G401.6 (cell line): ENCODE data around the gene MYO7A.

Experiments
- FAIRE-seq: peaks from 2 replicates; lab custom pipeline; 2012; peaks lifted over from hg19 to GRCh38; lab: Jason Lieb, UNC

Gene MYO7A

DNA sequence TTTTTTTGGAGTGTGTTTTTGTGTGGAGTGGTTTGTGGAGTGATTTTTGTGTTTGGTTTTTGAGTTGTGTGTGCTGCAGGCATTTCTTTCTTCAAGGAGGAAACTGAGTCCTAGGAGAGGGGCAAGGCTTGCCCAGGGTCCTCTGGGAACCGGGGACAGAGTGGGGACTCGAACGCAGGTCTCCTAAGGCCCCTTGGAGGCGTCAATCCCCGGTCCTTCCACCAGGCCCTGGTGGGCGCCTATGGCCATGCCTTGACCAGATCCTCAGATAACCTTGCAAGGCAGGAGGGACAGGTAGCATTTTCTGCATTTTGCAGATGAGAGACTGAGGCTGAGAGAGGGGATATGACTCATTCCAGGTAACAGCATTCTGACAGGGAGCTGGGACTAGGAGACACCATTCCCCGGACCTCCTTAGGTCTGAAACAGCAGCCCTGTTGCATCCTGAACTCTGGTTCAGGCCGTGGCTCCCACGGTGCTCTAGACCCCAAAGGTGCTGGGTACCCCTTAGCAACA lies 39.1 kb downstream of the MYO7A start:
- FAIRE-seq: no peak

DNA sequence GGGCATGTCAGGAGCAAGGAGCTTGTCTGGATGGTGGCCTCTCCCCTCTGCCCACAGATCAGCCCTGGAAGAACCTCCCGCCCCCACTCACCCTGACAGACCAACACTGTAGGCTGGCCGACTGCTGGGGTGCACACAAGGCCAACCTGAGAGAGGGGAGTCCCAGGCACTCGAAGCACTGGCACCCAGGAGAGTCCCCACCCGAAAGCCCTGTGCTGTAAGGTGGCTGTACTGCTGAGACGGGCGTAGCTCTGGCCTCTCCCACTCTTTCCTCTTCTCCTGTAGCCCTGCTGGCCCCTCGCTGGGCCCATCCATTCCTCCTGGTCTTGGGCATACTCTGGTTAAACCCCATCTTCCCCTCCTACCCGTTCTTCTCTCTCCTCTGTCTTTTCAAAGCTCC lies 39.7 kb downstream of the MYO7A start:
- no peak for FAIRE-seq

DNA sequence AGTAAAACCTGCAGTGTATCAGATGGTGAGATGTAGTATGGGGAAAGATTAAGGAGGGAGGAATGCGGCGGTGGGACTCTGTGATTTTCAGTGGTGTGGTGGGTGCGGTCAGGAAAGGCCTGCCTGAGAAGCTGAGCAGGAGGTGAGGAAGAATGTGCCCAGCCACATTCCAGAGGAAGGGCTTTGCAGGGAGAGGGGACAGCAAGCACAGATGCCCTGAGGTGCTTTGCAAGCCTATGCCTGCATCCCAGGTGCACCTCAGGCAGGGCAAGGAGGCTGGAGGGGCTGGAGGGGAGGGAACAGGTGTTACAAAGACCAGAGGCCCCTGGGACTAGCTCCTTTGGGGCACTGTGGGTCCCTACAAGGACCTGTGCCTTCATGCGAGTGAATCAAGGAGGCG lies 42.1 kb downstream of the MYO7A start:
- FAIRE-seq: no peak

DNA sequence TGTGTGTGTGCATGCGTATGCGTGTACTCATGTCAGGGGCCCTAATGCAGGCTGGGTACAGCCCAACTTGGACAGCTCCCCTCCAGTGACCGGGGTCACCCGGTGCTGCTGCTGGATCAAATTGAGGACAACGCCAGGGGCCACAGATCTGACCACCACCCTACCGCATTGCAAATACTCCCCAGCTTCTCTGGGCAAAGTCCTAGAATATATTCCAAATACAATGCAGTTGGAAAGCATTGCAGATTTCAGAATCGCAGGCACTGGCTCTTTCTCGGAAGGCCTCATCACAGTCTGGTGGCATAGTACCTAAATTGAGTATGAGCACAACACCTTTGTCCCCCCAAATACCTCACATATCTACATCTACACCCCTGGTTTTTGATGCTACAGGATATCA lies 43.2 kb downstream of the MYO7A start:
- FAIRE-seq: no peak

DNA sequence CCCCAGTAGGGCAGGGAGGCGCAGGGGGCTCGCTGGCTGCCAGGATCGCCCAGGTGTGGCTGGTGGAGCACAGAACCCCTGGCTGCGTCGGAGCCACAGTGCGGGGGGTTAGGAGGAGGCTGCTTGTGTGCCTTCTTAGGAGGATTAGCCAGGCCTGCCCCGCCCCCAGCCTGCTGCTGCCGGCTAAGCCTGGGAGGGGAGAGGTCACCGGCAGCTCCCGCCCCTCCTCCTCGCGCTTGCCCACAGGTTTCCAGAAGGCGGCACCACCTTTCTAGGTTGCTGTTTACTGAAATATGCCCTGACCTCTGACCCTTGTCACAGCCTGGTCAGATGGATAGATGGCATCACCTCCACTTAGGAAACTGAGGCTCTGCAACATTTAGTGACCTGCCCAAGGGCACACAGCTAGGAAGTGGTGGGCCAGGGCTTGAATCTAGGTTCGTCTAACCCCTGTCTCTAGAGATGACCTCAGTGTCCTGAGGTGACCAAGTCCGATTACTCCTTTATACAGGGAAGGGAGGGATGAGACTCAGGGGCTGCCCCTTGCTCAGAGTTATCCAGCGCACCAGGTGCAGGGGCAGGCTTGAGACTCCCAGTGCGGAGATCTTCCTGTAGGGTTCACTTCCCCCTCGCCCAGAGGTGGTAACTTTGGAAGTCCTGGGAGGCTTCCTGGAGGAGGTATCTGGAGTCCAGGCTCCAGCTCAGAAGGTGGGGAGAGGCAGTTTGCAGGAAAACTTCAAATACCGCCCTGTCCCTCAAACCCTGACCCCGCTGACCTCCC lies 44.0 kb downstream of the MYO7A start:
- FAIRE-seq: no peak

DNA sequence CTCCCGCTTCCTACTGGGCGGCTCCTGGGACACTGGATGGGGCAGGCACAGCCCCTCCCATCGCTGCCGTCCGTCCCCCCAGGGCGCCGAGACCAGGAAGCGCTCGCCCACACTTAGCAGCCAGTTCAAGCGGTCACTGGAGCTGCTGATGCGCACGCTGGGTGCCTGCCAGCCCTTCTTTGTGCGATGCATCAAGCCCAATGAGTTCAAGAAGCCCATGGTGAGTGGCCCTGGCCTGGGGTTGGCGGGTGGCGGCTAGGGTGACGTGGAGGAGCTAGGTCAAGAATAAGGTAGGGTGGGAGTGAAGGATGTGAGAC lies 44.6 kb downstream of the MYO7A start:
- no peak for FAIRE-seq

DNA sequence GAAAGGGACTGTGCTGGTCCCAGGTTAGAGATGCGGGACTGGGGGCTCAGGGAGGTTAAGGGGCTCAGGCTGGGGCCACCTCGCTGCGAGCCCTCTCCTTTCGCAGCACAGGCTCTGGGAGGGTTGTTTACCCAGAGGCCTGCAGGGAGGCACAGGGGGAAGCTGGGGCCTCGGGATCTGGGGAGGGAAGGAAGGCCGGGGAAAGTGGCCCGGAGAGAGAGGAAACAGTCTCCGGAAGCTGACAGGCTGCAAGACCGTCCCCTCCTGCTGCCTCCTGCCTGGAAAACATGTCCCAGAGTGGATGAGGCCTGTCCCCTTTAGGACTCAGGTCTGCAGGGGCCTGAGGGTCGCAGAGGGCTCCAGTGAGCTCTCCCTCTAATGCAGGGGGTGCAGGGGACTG lies 45.4 kb downstream of the MYO7A start:
- FAIRE-seq: no peak

DNA sequence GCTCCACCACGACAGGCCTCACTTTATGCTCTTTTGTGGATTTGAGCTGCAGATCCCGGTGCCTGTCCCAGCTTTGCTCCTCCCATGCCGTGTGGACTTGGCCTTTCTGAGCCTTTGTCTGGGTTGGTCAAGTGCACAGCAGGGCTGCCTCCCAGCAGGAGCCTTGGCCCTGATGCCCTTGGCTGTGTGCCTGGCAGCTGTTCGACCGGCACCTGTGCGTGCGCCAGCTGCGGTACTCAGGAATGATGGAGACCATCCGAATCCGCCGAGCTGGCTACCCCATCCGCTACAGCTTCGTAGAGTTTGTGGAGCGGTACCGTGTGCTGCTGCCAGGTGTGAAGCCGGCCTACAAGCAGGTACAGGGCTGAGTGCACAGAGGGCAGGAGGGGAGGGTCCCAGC lies 46.5 kb downstream of the MYO7A start:
- no peak for FAIRE-seq

DNA sequence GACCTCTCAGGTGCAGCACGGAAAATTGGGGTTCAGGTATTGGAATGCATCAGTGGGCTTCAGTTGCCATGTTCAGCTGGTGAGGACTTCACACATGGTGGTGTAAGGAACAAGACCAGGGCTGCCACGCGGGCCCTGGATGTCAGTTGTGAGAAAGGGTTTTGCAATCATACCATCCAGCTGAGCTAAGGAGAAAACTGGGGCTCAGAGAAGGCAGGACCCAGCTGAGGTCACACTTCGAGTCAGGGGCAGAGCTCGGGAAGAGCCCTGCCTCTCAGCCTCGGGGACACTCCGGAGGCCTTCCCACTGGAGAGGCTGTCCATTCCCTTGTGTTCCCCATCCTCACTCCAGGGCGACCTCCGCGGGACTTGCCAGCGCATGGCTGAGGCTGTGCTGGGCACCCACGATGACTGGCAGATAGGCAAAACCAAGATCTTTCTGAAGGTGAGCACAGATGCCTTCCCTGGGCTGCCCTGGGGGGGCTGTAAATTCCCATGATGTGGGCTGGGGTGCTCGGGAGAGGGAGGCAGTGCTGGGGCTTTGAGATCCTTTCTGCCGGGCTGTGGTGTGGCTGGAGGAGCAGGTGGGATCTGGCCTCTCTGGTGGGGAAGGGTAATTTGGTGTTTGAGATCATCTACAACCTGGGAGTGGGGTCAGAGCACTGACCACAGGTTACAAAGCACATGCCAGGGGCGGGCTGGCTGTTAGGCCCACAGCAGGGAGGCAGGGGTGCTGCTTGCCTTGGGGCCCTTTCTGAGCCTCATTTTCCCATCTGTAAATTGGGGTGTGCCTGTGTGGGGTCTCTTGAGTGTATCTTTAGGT lies 47.2 kb downstream of the MYO7A start:
- FAIRE-seq: no peak

DNA sequence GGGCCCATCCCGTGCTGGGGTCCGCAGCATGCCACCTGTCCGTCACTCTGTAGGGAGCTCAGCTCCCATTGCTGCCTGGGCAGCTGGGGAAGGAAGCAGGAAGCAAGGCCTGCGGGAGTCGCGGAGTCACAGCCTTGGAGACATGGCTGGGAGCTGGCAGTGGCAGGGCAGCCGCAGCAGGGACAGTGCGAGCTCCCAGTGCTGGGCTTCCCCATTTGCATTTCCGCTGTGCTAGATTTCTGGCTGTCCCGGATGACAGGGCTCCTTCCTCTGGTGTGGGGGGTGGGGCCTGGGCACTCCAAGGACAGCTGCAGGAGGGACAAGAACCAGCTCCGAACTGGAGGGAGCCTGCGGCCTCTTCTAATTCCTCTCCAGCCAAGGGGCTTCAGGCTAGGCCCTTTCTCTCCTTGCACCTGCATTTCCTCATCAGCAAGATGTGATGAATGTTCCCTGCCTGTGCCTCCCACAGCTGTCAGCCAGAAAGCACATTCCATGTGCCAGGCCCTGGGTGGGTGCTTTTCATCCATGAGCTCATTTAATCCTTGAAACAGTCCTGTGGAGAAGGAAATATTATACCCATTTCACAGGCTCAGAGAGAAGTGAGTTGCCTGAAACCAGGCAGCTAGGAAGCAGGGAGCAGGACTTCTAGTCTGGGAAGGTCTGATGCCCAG lies 48.0 kb downstream of the MYO7A start:
- FAIRE-seq: no peak

DNA sequence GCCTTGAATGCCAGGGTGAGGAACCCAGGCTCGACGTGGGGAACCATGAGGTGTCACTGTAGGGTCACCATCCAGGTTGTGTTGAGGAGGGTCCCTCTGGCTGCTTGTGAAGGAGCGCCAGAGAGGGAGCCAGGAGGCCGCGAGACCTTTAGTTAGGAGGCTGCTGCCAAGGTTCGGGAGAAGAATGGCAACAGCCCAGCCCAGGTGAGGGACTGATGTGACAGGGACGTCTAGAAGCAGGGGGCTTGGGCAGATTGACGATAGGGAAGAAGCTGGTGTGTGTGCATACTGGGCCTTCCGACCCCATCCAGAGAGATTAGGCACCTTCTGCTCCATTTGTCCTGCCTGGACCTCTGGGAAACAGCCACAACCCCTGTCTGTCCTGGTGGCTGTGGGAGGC lies 49.0 kb downstream of the MYO7A start:
- no peak for FAIRE-seq

DNA sequence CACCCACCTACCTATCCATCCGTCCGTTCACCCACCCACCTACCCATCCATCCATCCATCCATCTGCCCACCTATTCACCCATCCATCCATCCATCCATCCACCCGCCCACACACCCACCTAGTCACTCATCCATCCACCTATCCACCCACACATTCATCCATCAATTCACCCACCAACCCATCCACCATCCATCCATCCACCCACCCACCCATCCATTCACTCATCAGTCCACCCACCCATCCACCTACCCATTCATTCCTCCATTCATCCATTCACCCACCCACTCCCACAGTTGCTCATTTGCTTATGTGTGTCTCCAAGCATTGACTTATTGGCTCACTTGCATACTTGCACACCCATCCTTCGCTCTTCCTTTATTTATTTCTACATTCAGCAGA lies 50.1 kb downstream of the MYO7A start:
- no peak for FAIRE-seq

DNA sequence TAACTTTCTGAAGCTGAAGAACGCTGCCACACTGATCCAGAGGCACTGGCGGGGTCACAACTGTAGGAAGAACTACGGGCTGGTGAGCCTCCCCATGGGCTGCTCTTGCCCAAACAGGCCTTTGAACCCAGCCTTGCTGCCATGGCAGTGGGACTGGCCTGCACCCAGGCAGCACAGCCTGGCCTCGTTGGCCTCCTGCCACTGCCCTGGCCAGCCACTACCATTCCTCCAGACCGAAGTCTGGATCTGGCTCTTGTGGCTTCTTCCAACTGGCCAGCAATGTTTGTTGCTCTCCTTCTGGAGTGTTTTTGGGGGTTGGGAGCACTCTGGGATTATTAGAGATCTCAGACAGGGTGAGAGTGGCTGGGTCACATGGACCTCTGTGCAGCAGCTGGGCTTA lies 51.0 kb downstream of the MYO7A start:
- no peak for FAIRE-seq

DNA sequence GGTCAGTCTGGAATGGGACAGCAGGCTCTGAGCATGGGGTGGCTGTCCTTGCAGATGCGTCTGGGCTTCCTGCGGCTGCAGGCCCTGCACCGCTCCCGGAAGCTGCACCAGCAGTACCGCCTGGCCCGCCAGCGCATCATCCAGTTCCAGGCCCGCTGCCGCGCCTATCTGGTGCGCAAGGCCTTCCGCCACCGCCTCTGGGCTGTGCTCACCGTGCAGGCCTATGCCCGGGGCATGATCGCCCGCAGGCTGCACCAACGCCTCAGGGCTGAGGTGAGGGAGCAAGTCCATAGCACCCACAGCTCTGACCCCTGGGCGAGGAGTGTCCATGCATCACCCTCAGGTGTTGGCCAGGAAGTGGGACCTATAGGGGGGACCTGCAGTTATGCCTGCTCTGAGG lies 51.6 kb downstream of the MYO7A start:
- FAIRE-seq: no peak

DNA sequence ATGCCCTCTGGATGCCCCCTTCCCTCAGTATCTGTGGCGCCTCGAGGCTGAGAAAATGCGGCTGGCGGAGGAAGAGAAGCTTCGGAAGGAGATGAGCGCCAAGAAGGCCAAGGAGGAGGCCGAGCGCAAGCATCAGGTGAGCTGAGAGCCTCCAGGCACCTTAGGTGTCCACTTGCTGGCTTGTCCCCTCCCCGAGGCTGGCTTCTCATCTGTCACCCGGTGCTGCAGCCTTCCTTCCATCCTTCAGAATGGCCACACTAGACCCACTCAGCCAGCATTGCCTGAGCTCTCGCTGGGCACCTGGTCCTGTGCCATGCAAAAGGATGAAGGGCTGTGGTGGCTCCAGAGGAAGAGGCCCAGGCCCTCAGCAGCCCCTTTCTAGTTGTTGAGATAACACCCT lies 52.3 kb downstream of the MYO7A start:
- FAIRE-seq: no peak

DNA sequence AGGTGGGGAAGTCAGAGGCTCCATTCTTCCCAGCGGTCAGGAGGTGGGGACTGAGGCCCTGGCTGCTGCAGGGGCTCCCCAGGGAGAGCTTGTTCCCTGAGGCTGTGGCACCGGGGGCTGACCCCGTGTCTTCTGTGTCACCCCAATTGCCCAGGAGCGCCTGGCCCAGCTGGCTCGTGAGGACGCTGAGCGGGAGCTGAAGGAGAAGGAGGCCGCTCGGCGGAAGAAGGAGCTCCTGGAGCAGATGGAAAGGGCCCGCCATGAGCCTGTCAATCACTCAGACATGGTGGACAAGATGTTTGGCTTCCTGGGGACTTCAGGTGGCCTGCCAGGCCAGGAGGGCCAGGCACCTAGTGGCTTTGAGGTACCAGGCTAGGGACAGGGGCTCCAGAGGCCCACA lies 53.2 kb downstream of the MYO7A start:
- FAIRE-seq: no peak

DNA sequence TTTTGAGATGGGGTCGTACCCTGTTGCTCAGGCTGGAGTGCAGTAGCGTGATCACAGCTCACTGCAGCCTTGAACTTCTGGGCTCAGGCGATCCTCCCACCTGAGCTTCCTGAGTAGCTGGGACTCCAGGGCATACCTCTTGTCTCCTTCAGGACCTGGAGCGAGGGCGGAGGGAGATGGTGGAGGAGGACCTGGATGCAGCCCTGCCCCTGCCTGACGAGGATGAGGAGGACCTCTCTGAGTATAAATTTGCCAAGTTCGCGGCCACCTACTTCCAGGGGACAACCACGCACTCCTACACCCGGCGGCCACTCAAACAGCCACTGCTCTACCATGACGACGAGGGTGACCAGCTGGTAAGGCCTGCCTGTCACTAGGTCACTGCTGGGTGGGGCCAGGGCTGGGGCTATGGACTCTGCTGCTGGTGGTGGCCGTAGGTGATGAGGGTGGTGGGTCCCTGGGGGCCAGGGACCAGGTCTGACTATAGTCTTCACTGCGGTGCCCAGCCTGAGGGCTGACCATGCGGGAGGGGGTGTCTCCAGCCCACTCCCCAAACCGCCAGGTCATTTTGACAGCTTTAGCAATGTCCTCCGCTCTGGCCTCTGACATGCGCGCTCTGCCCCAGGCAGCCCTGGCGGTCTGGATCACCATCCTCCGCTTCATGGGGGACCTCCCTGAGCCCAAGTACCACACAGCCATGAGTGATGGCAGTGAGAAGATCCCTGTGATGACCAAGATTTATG lies 53.9 kb downstream of the MYO7A start:
- no peak for FAIRE-seq

DNA sequence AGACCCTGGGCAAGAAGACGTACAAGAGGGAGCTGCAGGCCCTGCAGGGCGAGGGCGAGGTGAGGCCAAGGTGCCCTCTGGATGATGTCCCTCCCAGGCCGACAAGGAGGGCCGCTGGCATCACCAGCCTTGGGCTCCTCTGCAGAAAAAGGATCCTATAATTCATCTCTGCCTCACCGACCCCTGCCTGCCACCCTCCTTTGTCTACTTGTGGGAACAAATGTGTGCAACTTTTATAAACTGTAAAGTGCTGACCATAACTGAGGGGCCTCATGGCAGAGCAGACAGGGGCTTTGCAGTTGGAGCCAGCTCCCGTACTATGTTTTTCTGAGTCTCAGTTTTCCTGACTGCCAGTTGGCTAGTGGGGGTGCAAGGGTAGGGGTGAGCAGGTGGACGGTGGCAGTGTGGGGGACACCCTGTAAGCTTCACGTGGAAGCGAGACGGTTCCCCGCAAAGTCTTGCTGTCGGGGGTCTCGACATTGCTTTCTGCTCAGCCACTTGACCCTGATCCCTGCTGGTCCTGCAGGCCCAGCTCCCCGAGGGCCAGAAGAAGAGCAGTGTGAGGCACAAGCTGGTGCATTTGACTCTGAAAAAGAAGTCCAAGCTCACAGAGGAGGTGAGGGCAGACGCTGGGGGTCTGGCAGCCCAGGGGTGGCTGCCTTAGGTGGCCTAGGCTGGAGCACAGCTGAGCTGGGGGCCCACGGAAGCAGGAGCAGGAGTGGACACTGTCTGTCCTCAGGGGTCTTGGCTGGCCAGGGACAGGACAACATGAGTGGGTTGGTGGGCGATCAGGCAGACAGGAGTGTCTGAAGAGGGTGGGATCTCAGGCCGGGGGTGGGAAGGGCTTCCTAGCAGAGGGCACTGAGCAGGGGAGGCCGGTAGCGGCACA lies 54.7 kb downstream of the MYO7A start:
- no peak for FAIRE-seq

DNA sequence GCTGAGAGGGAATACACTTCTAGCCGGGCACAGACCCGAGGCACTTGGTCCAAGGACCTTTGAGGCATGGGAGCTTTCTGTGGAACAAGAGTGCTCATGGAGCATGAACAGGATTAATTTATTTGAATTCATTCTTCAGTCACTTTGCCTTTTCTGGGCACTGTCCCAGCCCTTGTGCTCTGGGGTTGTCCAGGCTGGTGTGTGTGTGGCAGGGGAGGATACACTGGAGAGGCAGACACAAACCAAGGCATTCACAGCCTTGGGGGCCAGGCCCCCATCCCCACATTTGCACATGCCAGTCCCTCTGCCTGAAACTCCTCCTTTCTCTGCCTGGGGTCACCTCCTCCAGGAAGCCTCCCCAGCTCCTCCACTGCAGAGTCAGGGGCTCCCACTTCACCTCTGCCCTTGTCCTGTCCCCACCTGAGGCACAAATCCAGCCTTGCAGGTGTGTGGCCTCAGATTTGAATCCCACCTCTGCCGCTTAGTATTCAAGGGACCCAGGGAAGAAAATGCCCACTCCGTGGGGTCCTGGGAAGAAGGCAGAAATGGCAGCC lies 55.5 kb downstream of the MYO7A start:
- no peak for FAIRE-seq

DNA sequence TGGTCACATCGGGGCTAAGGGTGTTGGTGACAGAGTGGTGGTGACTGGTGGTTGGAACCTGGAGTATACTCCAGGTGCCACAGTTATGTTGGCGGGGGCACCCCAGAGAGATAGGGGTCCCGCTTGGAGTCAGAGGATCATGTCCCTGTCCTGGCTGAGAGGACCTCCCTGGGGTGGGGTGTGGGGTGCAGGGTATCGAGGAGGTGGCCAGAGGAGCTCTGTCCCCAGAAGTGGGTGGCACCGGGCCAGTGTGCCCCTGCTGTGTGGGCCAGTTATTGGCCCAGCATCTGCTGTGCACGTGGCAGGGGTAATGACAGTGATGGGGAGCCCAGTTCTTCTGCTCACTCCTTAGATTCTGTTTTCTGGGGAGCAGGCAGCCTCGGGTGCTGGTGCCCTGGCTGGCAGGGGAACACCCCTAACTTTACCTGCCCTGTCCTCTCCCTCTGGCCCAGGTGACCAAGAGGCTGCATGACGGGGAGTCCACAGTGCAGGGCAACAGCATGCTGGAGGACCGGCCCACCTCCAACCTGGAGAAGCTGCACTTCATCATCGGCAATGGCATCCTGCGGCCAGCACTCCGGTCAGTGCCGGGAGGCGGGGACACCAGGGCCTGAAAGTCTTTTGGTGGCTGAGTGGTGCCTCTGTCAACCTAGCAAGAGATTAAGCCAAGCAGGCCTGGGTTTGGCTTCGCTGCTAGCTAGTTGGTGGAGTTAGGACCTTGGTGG lies 56.3 kb downstream of the MYO7A start:
- FAIRE-seq: no peak

DNA sequence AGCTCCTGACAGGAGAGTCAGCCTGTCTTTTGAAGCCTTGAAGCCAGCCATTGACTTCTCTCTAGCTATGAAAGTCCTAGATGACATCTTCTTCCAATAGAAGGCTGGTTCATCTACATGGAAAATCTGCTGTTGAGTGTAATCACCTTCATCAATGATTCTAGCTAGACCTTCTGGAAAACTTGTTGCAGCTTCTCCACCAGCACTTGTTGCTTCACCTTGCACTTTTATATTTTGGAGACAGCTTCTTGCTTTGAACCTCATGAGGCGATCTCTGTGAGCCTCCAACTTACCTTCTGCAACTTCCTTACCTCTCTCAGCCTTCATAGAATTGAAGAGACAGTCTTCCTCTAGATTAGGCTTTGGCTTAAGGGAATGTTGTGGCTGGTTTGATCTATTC lies 58.3 kb downstream of the MYO7A start:
- FAIRE-seq: no peak
